IPS-20b (cell line): ENCODE results near the gene SMCO3.

Experiments
- H3K27ac ChIP-seq: one replicate; pipeline ENCODE4 v1.5.1; 2013; ENCODE audit warnings: low read length
- H3K27me3 ChIP-seq: 2 replicates; pipeline ENCODE4 v1.6.1; 2013; ENCODE audit warnings: mild to moderate bottlenecking, low read length, inconsistent platforms; ENCODE audit not compliant: insufficient read depth
- H3K36me3 ChIP-seq: 2 replicates; pipeline ENCODE4 v1.6.1; 2013; ENCODE audit warnings: low read depth, mild to moderate bottlenecking, inconsistent platforms, low read length, moderate library complexity; ENCODE audit not compliant: insufficient read depth
- H3K4me1 ChIP-seq: 2 replicates; pipeline ENCODE4 v1.6.1; 2013; ENCODE audit warnings: mild to moderate bottlenecking, control low read depth, inconsistent platforms, low read length, moderate library complexity; ENCODE audit not compliant: insufficient read depth
- H3K4me3 ChIP-seq: 2 replicates; pipeline ENCODE4 v1.5.1; 2013; ENCODE audit warnings: mild to moderate bottlenecking, low read length, inconsistent platforms
- H3K9ac ChIP-seq: 2 replicates; pipeline ENCODE4 v1.6.1; 2013; ENCODE audit warnings: low read depth, mild to moderate bottlenecking, inconsistent platforms, low read length, moderate library complexity
- H3K9me3 ChIP-seq: 2 replicates; pipeline ENCODE4 v1.6.1; 2013; ENCODE audit warnings: mild to moderate bottlenecking, low read depth, low read length, inconsistent platforms; ENCODE audit not compliant: insufficient read depth

The SMCO3 gene

GRCh38 chr12:14784471-14784870, 29.5 kb downstream of the SMCO3 start:
- no peaks in the 10 kb centered on the region for H3K4me1 ChIP-seq
- no peak overlapping the region for H3K27ac ChIP-seq
- no peaks in the 10 kb centered on the region for H3K27me3 ChIP-seq
- H3K36me3 ChIP-seq = peaks cover 54% of the 10 kb centered on the region
- no peak overlapping the region for H3K4me3 ChIP-seq
- no peak overlapping the region for H3K9ac ChIP-seq
- H3K9me3 ChIP-seq = no peaks in the 10 kb centered on the region

- H3K36me3 ChIP-seq = peaks cover 37% of the 10 kb centered on the region
- no peaks in the 10 kb centered on the region for H3K9me3 ChIP-seq
- no peak overlapping the region for H3K9ac ChIP-seq
- no peaks in the 10 kb centered on the region for H3K4me1 ChIP-seq
- no peak overlapping the region for H3K27ac ChIP-seq
- no peaks in the 10 kb centered on the region for H3K27me3 ChIP-seq
- no peak overlapping the region for H3K4me3 ChIP-seq
Observed at GRCh38 chr12:14782756-14783155, 31.2 kb downstream of the SMCO3 start.

- no peaks in the 10 kb centered on the region for H3K9me3 ChIP-seq
- H3K4me1 ChIP-seq = 0 out of 2 replicates have a peak, but pooled peaks cover 4% of the 10 kb centered on the region
- H3K27ac ChIP-seq = no peak overlapping the region
- H3K4me3 ChIP-seq = no peak overlapping the region
- H3K9ac ChIP-seq = no peak overlapping the region
- H3K36me3 ChIP-seq = peaks cover 25% of the 10 kb centered on the region
- H3K27me3 ChIP-seq = no peaks in the 10 kb centered on the region
Observed at GRCh38 chr12:14781563-14781962, 32.4 kb downstream of the SMCO3 start.

- no peaks in the 10 kb centered on the region for H3K27me3 ChIP-seq
- no peak overlapping the region for H3K4me3 ChIP-seq
- no peaks in the 10 kb centered on the region for H3K9me3 ChIP-seq
- H3K4me1 ChIP-seq = peaks cover 9% of the 10 kb centered on the region; the same call in 1 of the 2 replicates
- H3K27ac ChIP-seq = no peak overlapping the region
- H3K36me3 ChIP-seq = peaks cover 18% of the 10 kb centered on the region
- no peak overlapping the region for H3K9ac ChIP-seq
Observed at GRCh38 chr12:14780859-14781258, 33.1 kb downstream of the SMCO3 start.

GRCh38 chr12:14779834-14780233, 34.1 kb downstream of the SMCO3 start:
- Histone ChIP-seq H3K36me3 (peaks cover 8% of the 10 kb centered on the region; the same call in 1 of the 2 replicates), H3K4me3 (no peak overlapping the region), H3K9ac (no peak overlapping the region), H3K27me3 (no peaks in the 10 kb centered on the region), H3K27ac (no peak overlapping the region), H3K4me1 (peaks cover 13% of the 10 kb centered on the region; the same call in 1 of the 2 replicates), H3K9me3 (no peaks in the 10 kb centered on the region)

- no peak overlapping the region for H3K9ac ChIP-seq
- H3K4me3 ChIP-seq = no peak overlapping the region
- H3K27ac ChIP-seq = no peak overlapping the region
- peaks cover 13% of the 10 kb centered on the region; the same call in 1 of the 2 replicates for H3K4me1 ChIP-seq
- no peaks in the 10 kb centered on the region for H3K27me3 ChIP-seq
- no peaks in the 10 kb centered on the region for H3K9me3 ChIP-seq
- H3K36me3 ChIP-seq = no peaks in the 10 kb centered on the region
Observed at GRCh38 chr12:14777271-14777670, 36.7 kb downstream of the SMCO3 start.

- Histone ChIP-seq H3K4me1 (peaks cover 20% of the 10 kb centered on the region; the same call in 1 of the 2 replicates), H3K9ac (no peak overlapping the region), H3K27ac (no peak overlapping the region), H3K9me3 (no peaks in the 10 kb centered on the region), H3K36me3 (no peaks in the 10 kb centered on the region), H3K27me3 (no peaks in the 10 kb centered on the region), H3K4me3 (peak overlapping the region; percentile 8; the same call in 1 of the 2 replicates)
Observed at GRCh38 chr12:14776236-14776961, 37.6 kb downstream of the SMCO3 start.

GRCh38 chr12:14775636-14775980, 38.4 kb downstream of the SMCO3 start:
- H3K27ac ChIP-seq = no peak overlapping the region

GRCh38 chr12:14774906-14775635, 38.9 kb downstream of the SMCO3 start:
- no peaks in the 10 kb centered on the region for H3K9me3 ChIP-seq
- no peaks in the 10 kb centered on the region for H3K36me3 ChIP-seq
- H3K4me3 ChIP-seq = peak overlapping the region; percentile 90
- peak overlapping the region; percentile 87; the same call in 1 of the 2 replicates for H3K9ac ChIP-seq
- H3K27me3 ChIP-seq = no peaks in the 10 kb centered on the region
- peaks cover 20% of the 10 kb centered on the region; the same call in 1 of the 2 replicates for H3K4me1 ChIP-seq
- H3K27ac ChIP-seq = no peak overlapping the region

More at GRCh38 chr12:14775636-14775980, 38.4 kb downstream of the SMCO3 start:
- Histone ChIP-seq H3K36me3 (no peaks in the 10 kb centered on the region), H3K4me1 (peaks cover 20% of the 10 kb centered on the region; the same call in 1 of the 2 replicates), H3K4me3 (peak overlapping the region; percentile 90), H3K9ac (peak overlapping the region; percentile 87; the same call in 1 of the 2 replicates), H3K9me3 (no peaks in the 10 kb centered on the region), H3K27me3 (no peaks in the 10 kb centered on the region)

GRCh38 chr12:14774074-14774905, 39.7 kb downstream of the SMCO3 start:
- Histone ChIP-seq H3K36me3 (no peaks in the 10 kb centered on the region), H3K9ac (peak overlapping the region; percentile 87; the same call in 1 of the 2 replicates), H3K27ac (peak overlapping the region; percentile 87), H3K4me1 (peaks cover 20% of the 10 kb centered on the region; the same call in 1 of the 2 replicates), H3K4me3 (peak overlapping the region; percentile 90), H3K27me3 (no peaks in the 10 kb centered on the region), H3K9me3 (no peaks in the 10 kb centered on the region)

- Histone ChIP-seq H3K27me3 (no peaks in the 10 kb centered on the region), H3K9me3 (no peaks in the 10 kb centered on the region), H3K9ac (peak overlapping the region; percentile 87; the same call in 1 of the 2 replicates), H3K4me1 (peaks cover 20% of the 10 kb centered on the region; the same call in 1 of the 2 replicates), H3K27ac (peak overlapping the region; percentile 87), H3K36me3 (no peaks in the 10 kb centered on the region), H3K4me3 (peak overlapping the region; percentile 90; the same call in 1 of the 2 replicates)
Observed at GRCh38 chr12:14773685-14774073, 40.3 kb downstream of the SMCO3 start.
